Nephron (organoid): ENCODE results near the gene SET.
"Not testable (repeated sequence)": the region's sequence is repeated elsewhere in the genome, so short reads cannot be mapped to it uniquely, and the experiment has no call there.

Source experiments
- H3K27ac Mint-ChIP-seq, 3 experiments: 2 replicates each; pipeline ENCODE4 v1.8.0; 2020; ENCODE audit warnings: mixed read lengths in 3 of 3, mild to moderate bottlenecking in 2 of 3, moderate library complexity in 1 of 3
- H3K27me3 Mint-ChIP-seq: 2 replicates; pipeline ENCODE4 v1.8.0; 2021; ENCODE audit warnings: low read depth, mild to moderate bottlenecking, moderate library complexity, mixed read lengths
- H3K36me3 Mint-ChIP-seq: 2 replicates; pipeline ENCODE4 v1.8.0; 2020; ENCODE audit warnings: low read depth, mixed read lengths
- H3K4me1 Mint-ChIP-seq: 2 replicates; pipeline ENCODE4 v1.8.0; 2020; ENCODE audit warnings: mixed read lengths
- H3K4me3 Mint-ChIP-seq, 3 experiments: 2 replicates each; pipeline ENCODE4 v1.8.0; 2020; ENCODE audit warnings: mild to moderate bottlenecking in 3 of 3, mixed read lengths in 3 of 3, moderate library complexity in 2 of 3
- H3K9me3 Mint-ChIP-seq: 2 replicates; pipeline ENCODE4 v1.8.0; 2020; ENCODE audit warnings: mixed read lengths
- CTCF ChIP-seq, 3 experiments: fragments of 200-600 bp; sonication (generic); IDR thresholded peaks; one replicate each; pipeline ENCODE4 v1.5.0; 2021; ENCODE audit warnings: antibody characterized with exemption in 3 of 3; ENCODE audit not compliant: unreplicated experiment in 3 of 3

SET gene

GRCh38 chr9:128689820-128690683 lies 1.0 kb downstream of the SET start:
- Mint-ChIP-seq H3K27me3 (no peaks in the 10 kb centered on the region), H3K4me3 (peak overlapping the region; percentile 97 to 98 (median 97)), H3K36me3 (peaks cover 36% of the 10 kb centered on the region), H3K9me3 (no peaks in the 10 kb centered on the region), H3K4me1 (peaks cover 33% of the 10 kb centered on the region), H3K27ac (peak overlapping the region; percentile 84 to 97 (median 91))
- TF ChIP-seq CTCF (IDR thresholded peaks at IDR 0.05; ENCODE audit: unreplicated experiment in 3 of 3): no peak

- Mint-ChIP-seq H3K36me3 (peaks cover 36% of the 10 kb centered on the region), H3K27me3 (no peaks in the 10 kb centered on the region), H3K4me3 (peak overlapping the region; percentile 97 to 98 (median 97))
These were observed 1.6 kb downstream of the SET start for GRCh38 chr9:128690684-128691034.

GRCh38 chr9:128693738-128694137 lies 4.7 kb downstream of the SET start:
- peaks cover 14% of the 10 kb centered on the region for H3K4me1 Mint-ChIP-seq
- H3K27ac Mint-ChIP-seq: peak overlapping the region in 1 of 3 experiments; percentile 1
- peaks cover 54% of the 10 kb centered on the region for H3K36me3 Mint-ChIP-seq
- not testable (repeated sequence) for H3K4me3 Mint-ChIP-seq, H3K9me3 Mint-ChIP-seq, H3K27me3 Mint-ChIP-seq

More at GRCh38 chr9:128690684-128691034, 1.6 kb downstream of the SET start:
- Mint-ChIP-seq H3K27ac (peak overlapping the region; percentile 84 to 97 (median 91)), H3K4me1 (peaks cover 28% of the 10 kb centered on the region), H3K9me3 (no peaks in the 10 kb centered on the region)
- TF ChIP-seq CTCF (IDR thresholded peaks at IDR 0.05; ENCODE audit: unreplicated experiment in 3 of 3): no peak

GRCh38 chr9:128694344-128694743 lies 5.3 kb downstream of the SET start:
- TF ChIP-seq CTCF (IDR thresholded peaks at IDR 0.05; ENCODE audit: unreplicated experiment in 3 of 3): no peak
- Mint-ChIP-seq H3K4me3 (peak overlapping the region in 1 of 3 experiments; percentile 32), H3K9me3 (no peaks in the 10 kb centered on the region), H3K36me3 (peaks cover 54% of the 10 kb centered on the region), H3K27me3 (no peaks in the 10 kb centered on the region), H3K27ac (no peak overlapping the region), H3K4me1 (peaks cover 14% of the 10 kb centered on the region)

- Mint-ChIP-seq H3K9me3 (no peaks in the 10 kb centered on the region), H3K27ac (peak overlapping the region in 1 of 3 experiments; percentile 59), H3K27me3 (no peaks in the 10 kb centered on the region), H3K4me3 (no peak overlapping the region), H3K4me1 (peaks cover 7% of the 10 kb centered on the region), H3K36me3 (peaks cover 43% of the 10 kb centered on the region)
- no peak for TF ChIP-seq CTCF (IDR thresholded peaks at IDR 0.05; ENCODE audit: unreplicated experiment in 3 of 3)
These were observed 8.1 kb downstream of the SET start for GRCh38 chr9:128696923-128697707.

- H3K36me3 Mint-ChIP-seq: peaks cover 25% of the 10 kb centered on the region
- not testable (repeated sequence) for H3K27ac Mint-ChIP-seq, H3K4me1 Mint-ChIP-seq, H3K9me3 Mint-ChIP-seq, H3K27me3 Mint-ChIP-seq, H3K4me3 Mint-ChIP-seq
These were observed 10.2 kb downstream of the SET start for GRCh38 chr9:128699096-128699795.
